ENCODE results near the gene CHST3.
A peak's percentile ranks its signal among the peaks of the same experiment; 100 is the strongest.

The CHST3 gene

DNA sequence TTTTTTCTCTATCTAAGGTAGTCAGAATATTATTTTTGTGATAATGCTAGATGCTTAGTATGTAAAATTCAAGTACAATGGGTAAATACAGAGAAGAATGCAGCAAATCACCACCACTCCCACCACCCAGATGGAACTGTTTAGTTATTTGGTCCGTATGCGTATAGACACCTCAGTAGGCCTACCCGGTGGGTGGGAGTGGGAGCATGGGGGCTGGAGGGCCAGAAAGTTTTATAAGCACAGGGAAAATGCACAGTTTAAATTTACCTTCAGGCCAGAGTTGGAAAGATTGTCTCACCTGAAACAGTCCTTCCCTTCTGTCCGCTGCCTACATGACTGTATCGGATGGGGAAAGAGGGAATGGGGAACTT lies 15.5 kb downstream of the CHST3 start:
- DNase-seq (ENCODE audit: low read depth): no peak

DNA sequence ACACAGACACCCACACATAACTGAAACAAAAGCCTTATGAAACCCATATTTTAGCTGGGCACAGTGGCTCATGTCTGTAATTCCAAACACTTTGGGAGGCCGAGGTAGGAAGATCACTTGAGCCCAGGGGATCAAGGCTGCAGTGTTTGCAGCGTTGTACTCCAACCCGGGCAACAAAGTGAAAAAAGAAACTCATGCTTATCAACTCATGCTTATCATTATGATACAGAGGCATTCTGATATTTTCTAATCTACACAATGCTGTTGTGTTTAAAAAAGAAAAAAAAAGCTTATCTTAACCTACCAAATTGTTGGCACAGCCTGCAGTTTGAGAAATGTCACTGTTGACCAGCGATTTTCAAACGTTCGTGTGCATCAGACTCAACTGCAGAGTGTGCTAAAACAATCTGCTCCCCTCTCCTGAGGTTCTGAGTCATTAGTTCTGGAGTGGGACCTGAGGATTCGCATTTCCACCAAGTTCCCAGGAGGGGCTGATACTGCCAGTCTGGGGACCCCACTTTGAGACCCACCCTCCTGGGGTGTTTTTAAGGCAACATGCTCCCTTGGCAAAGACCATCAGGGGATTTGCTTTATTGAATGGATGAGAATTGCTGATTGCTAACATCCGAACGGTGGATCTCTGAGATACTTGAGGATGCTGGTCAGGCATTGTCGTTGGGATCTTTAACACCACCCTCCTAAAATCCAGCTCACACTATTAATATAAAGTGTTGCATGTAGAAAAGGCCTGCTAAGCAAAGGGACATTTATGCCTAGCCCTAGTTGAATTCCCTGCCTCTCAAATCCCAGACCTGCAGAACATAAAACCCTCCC lies 16.2 kb downstream of the CHST3 start:
- no peak overlapping the region for H3K4me3 ChIP-seq (ENCODE audit: low read depth, low read length)
- TF ChIP-seq POLR2A (IDR thresholded peaks at IDR 0.05; ENCODE audit: extremely low read depth, insufficient read length) (no peak), MYC (IDR thresholded peaks at IDR 0.05; ENCODE audit: low read depth, low read length) (no peak)
- TF ChIP-seq, protein P1, sequence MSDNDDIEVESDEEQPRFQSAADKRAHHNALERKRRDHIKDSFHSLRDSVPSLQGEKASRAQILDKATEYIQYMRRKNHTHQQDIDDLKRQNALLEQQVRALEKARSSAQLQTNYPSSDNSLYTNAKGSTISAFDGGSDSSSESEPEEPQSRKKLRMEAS (IDR thresholded peaks at IDR 0.05; ENCODE audit: low read depth, low read length): no peak
- TF ChIP-seq, protein P2, sequence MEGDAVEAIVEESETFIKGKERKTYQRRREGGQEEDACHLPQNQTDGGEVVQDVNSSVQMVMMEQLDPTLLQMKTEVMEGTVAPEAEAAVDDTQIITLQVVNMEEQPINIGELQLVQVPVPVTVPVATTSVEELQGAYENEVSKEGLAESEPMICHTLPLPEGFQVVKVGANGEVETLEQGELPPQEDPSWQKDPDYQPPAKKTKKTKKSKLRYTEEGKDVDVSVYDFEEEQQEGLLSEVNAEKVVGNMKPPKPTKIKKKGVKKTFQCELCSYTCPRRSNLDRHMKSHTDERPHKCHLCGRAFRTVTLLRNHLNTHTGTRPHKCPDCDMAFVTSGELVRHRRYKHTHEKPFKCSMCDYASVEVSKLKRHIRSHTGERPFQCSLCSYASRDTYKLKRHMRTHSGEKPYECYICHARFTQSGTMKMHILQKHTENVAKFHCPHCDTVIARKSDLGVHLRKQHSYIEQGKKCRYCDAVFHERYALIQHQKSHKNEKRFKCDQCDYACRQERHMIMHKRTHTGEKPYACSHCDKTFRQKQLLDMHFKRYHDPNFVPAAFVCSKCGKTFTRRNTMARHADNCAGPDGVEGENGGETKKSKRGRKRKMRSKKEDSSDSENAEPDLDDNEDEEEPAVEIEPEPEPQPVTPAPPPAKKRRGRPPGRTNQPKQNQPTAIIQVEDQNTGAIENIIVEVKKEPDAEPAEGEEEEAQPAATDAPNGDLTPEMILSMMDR (IDR thresholded peaks at IDR 0.05; ENCODE audit: low read depth, low read length): no peak
- no peak for DNase-seq (ENCODE audit: low read depth)

More for the DNA sequence above, 15.5 kb downstream of the CHST3 start:
- no peak for TF ChIP-seq MYC (IDR thresholded peaks at IDR 0.05; ENCODE audit: low read depth, low read length)
- TF ChIP-seq, protein P2 (IDR thresholded peaks at IDR 0.05; ENCODE audit: low read depth, low read length): no peak
- TF ChIP-seq, protein P1 (IDR thresholded peaks at IDR 0.05; ENCODE audit: low read depth, low read length): no peak
- TF ChIP-seq POLR2A (IDR thresholded peaks at IDR 0.05; ENCODE audit: extremely low read depth, insufficient read length): no peak
- H3K4me3 ChIP-seq (ENCODE audit: low read depth, low read length): no peak overlapping the region

DNA sequence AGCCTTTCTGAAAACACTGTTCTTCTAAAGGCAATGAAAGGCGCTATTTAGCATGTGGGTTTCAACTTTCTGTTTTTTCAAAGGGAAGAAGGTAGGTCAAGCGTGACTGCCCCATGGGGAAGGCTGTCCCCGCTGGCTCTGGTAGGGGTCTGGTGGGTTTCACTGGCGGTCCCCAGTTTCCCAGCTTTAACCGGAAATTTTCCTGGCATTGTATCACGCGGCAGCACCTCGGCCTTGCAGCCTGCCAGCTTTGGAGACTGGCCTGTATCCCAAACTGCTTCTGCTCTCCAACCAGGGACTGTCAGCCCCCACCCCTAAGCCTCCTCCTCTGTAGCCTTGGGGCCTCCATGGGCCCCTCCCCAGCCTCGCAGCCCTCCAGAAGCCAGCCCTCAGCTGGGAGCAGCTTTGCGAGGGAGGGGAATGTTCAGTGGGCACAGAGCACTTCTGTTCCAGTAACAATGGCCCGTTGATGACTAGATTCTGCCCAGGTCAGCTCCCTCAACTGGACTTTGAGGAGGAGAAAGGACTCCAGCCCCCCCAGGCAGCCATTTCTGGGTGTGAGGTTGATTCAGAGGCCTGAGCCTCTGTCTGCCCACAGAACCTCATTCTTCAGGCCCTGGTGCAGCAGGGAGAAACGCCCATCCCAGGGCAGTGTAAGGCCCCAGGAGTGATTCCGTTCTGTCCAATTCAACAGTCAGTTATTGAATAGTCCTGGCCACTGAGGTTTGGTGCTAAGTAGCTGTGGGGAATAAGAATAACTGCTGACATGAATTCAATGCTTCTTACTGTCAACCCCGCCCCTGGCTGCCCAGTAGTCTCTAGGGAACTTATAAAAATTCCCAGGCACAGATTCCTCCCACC lies 17.1 kb downstream of the CHST3 start:
- TF ChIP-seq, protein P1 (IDR thresholded peaks at IDR 0.05; ENCODE audit: low read depth, low read length): no peak
- no peak for TF ChIP-seq POLR2A (IDR thresholded peaks at IDR 0.05; ENCODE audit: extremely low read depth, insufficient read length)
- no peak for TF ChIP-seq MYC (IDR thresholded peaks at IDR 0.05; ENCODE audit: low read depth, low read length)
- TF ChIP-seq, protein P2 (IDR thresholded peaks at IDR 0.05; ENCODE audit: low read depth, low read length): no peak
- no peak for DNase-seq (ENCODE audit: low read depth)
- no peak overlapping the region for H3K4me3 ChIP-seq (ENCODE audit: low read depth, low read length)

DNA sequence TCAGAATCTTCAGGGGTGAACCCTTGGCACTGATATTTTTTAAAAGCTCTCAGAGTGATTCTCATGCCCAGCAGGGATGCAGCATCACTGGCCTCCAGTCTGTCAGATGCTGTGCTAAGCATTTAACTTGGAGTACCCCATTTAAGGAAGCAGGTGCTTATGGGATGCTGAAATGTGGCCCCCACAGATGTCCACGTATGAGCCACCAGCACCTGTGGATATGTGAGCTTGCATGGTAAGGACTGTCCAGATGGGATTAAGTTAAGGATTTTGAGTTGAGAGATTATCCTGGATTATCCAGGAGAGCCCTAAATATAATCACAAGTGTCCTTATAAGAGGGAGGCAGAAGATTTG lies 17.7 kb downstream of the CHST3 start:
- no peak for DNase-seq (ENCODE audit: low read depth)
- TF ChIP-seq, protein P1 (IDR thresholded peaks at IDR 0.05; ENCODE audit: low read depth, low read length): no peak
- no peak for TF ChIP-seq POLR2A (IDR thresholded peaks at IDR 0.05; ENCODE audit: extremely low read depth, insufficient read length)
- TF ChIP-seq, protein P2 (IDR thresholded peaks at IDR 0.05; ENCODE audit: low read depth, low read length): no peak
- TF ChIP-seq MYC (IDR thresholded peaks at IDR 0.05; ENCODE audit: low read depth, low read length): no peak
- H3K4me3 ChIP-seq (ENCODE audit: low read depth, low read length): no peak overlapping the region

DNA sequence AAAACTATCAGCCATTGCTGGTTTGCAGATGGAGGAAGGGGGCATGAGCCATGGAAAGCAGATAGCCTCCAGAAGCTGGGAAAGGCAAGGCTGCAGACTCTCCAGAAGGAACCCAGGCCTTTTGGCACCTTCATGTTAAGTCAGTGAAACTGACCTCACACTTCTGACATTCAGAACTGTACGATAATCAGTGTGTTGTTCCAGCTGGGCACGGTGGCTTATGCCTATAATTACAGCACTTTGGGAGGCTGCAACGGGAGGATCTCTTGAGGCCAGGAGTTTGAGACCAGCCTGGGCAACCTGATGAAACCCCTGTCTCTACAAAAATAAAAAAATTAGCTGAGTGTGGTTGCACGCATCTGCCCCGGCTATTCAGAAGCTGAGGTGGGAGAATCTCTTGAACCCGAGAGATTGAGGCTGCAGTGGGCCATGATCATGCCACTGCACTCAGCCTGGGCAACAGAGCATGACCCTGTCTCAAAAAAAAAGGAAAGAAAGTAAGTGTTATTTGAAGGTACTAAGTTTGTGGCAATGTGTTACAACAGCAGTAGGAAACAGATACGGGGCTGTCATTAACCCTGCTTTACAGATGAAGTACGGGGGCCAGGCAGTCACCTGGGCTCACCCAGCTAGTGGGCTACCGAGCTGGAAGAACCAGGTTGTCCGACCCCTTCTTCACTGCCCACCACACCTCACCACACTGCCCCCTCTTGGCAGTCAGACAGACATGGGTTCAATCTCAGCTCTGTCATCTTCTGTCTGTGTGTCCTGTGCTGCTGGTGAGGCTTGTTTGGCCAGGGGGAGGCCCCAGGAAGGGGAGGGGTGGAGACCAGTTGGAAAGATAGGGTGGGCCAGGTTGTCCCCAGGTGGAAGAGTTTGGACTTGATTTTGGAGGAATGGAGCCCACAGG lies 18.3 kb downstream of the CHST3 start:
- H3K4me3 ChIP-seq (ENCODE audit: low read depth, low read length): no peak overlapping the region
- no peak for DNase-seq (ENCODE audit: low read depth)
- TF ChIP-seq, protein P2 (IDR thresholded peaks at IDR 0.05; ENCODE audit: low read depth, low read length): peak; percentile 22
- TF ChIP-seq, protein P1 (IDR thresholded peaks at IDR 0.05; ENCODE audit: low read depth, low read length): no peak
- TF ChIP-seq POLR2A (IDR thresholded peaks at IDR 0.05; ENCODE audit: extremely low read depth, insufficient read length) (no peak), MYC (IDR thresholded peaks at IDR 0.05; ENCODE audit: low read depth, low read length) (no peak)

Measured in NB4 (cell line).